AG04450 (cell line): ENCODE measurements around the gene CXXC5. TPM values are rescaled to one million over a fixed set of nuclear protein-coding genes. Genes with fewer than 3 reads are reported as not detected.
A peak's percentile ranks its signal among the peaks of the same experiment; 100 is the strongest.

Experiments
- CTCF ChIA-PET: fragments of 300-600, 350-600 bp; formaldehyde crosslinking; extraction: SDS; loops from one replicate; lab custom pipeline; 2022; ENCODE audit warnings: antibody characterized with exemption, inconsistent platforms; lab: Charles Lee
- POLR2A ChIA-PET: fragments of 350-600 bp; formaldehyde crosslinking; extraction: SDS; loops from one replicate; lab custom pipeline; 2021; ENCODE audit warnings: antibody characterized with exemption, inconsistent platforms; lab: Yijun Ruan, JAX
- DNase-seq: peaks from one replicate; pipeline ENCODE4 v3.0.0-alpha.2; 2011; ENCODE audit warnings: low read depth, low spot score
- H3K27ac ChIP-seq: one replicate; pipeline ENCODE4 v1.5.1; 2012; ENCODE audit warnings: low read depth, low read length, control low read depth
- H3K27me3 ChIP-seq: one replicate; pipeline ENCODE4 v1.6.0; 2012; ENCODE audit warnings: low read length; ENCODE audit not compliant: control insufficient read depth, insufficient read depth
- H3K4me3 ChIP-seq: 2 replicates; pipeline ENCODE4 v1.5.1; 2011; ENCODE audit warnings: mild to moderate bottlenecking, low read depth, low read length, control low read depth
- H3K9me3 ChIP-seq: 2 replicates; pipeline ENCODE4 v1.5.1; 2012; ENCODE audit warnings: low read length; ENCODE audit not compliant: control insufficient read depth, insufficient read depth
- CTCF ChIP-seq: IDR thresholded peaks from 2 replicates; pipeline ENCODE4 v1.5.1; 2011; ENCODE audit warnings: low read depth, low read length, control low read depth, inconsistent platforms
- polyA plus RNA-seq: library from polyadenylated mRNA; depleted of rRNA; stranded (reverse); fragments of >200 nt; gene quantifications from 2 replicates; pipeline ENCODE4 v1.2.3, GENCODE V29; 2011

The CXXC5 gene
- polyA plus RNA-seq, 1 experiment, result 21.5 TPM

DNA sequence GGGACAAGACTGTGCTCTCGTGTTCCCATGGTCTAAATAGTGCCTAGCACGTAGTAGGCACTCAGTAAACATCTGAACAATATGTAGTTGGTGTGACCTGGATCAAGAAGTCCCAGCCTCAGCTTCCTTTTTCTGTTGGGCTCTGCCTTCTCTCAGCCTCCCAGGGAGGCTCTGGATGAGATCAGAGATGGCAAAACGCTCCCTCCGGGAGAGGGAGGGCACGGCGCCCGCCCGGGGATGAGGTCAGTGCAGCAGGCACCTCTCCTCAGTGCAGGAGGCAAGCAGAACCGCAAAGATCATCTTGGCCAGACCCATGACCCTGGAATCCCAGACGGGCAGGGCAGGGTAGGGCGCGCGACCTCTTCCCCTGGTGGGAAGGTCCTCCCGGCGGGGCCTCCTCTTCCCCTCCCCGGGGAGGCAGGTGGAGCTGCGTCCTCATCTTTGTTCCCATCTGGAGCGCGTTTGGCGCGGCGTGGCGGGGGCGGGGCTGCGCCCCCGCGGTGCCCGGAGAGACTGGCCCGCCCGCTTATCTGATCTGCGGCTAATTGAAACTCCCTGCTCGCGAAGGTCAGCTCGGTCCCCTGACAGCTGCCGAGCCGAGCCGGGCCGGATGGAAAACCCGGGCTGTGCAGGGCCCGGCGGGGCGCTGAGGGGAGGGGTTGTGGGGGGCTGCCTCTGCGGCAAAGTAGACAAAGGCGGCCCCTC lies 60.9 kb downstream of the CXXC5 start:
- CTCF ChIA-PET, result no interaction called here
- DNase-seq, result no peak
- no peak for TF ChIP-seq CTCF
- POLR2A ChIA-PET, result interaction anchor here (1.2 kb wide), 1 partner anchor 61 kb away, joined by 3 read pairs; the partner anchor contains the start of gene CXXC5
- H3K9me3 ChIP-seq, result peaks cover 8% of the 10 kb centered on the region; the same call in 1 of the 2 replicates
- H3K27ac ChIP-seq, result no peak overlapping the region
- H3K4me3 ChIP-seq, result no peak overlapping the region
- H3K27me3 ChIP-seq, result peaks cover 6% of the 10 kb centered on the region

DNA sequence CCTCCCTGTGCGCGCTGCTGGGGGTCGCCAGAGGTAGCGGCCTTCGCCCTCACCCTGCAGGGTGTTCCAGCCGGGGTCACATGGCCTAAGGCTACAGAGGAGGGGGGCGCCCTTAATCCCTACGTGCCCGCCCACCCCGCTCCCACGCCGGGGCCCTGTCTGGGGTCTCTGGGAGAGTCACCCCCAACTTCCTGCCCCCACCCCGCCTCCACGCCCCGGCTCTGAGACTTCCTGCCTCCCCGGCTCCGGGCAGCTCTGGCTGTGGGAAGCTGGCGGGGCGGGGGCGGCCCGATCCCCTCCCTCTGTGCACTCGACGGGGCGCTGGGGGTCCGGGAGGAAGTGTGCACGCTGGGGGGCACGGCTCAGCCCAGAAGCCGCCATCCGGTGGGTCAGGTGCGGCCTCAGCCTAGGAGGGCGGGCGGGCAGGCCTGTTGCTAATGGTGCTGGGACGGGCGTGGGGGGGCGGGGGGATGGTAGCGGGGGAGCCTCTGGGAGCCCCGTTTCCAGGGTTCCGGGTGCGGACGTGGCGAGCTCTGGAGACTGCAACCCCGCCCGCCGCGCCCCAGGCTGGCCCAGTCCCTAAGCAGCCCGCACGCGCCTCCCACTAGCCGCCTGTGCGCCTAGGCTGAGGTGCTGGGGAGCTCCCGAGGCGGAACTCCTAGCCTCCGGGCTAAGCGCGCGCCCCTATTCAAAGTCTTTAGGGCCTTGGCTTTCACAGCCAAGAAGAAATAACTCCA lies 61.6 kb downstream of the CXXC5 start:
- no peak overlapping the region for H3K4me3 ChIP-seq

GRCh38 chr5:139710319-139711066 lies 62.3 kb downstream of the CXXC5 start:
- POLR2A ChIA-PET, result interaction anchor here (0.6 to 1.4 kb wide), 7 partner anchors 10 to 62 kb away, joined by 3 to 21 read pairs (median 3); partner anchors contain the start of gene CXXC5

More for the DNA sequence above, 61.6 kb downstream of the CXXC5 start:
- no peak for TF ChIP-seq CTCF
- ChIA-PET CTCF (interaction anchor here (0.6 to 1.5 kb wide), 4 partner anchors 20 to 117 kb away, joined by 5 to 8 read pairs (median 6); no protein-coding TSS in a partner anchor), POLR2A (interaction anchor here (1.2 kb wide), 1 partner anchor 62 kb away, joined by 3 read pairs; the partner anchor contains the start of gene CXXC5)
- Histone ChIP-seq H3K9me3 (peaks cover 8% of the 10 kb centered on the region; the same call in 1 of the 2 replicates), H3K27me3 (peaks cover 6% of the 10 kb centered on the region), H3K27ac (no peak overlapping the region)
- DNase-seq, result no peak

More at GRCh38 chr5:139710319-139711066, 62.3 kb downstream of the CXXC5 start:
- no peak for DNase-seq
- Histone ChIP-seq H3K9me3 (peaks cover 8% of the 10 kb centered on the region; the same call in 1 of the 2 replicates), H3K4me3 (peak overlapping the region; percentile 57), H3K27ac (no peak overlapping the region), H3K27me3 (peaks cover 6% of the 10 kb centered on the region)
- no peak for TF ChIP-seq CTCF
- CTCF ChIA-PET, result interaction anchor here (0.6 to 1.8 kb wide), 10 partner anchors 21 to 258 kb away, joined by 3 to 8 read pairs (median 6); no protein-coding TSS in a partner anchor
